Neural progenitor cell (in vitro differentiated cells): Measurements from ENCODE around the gene DKK1. TPM values are rescaled to one million over a fixed set of nuclear protein-coding genes. Genes with fewer than 3 reads are reported as not detected.

ENCODE experiments used
- DNase-seq: peaks from one replicate; pipeline ENCODE4 v3.0.0-alpha.2; 2016; ENCODE audit warnings: low spot score
- H2AFZ ChIP-seq: fragments of 200-600 bp; sonication (generic); replicated peaks from 2 replicates; pipeline ENCODE4 v1.6.1; 2016; ENCODE audit warnings: antibody characterized with exemption
- H3F3A ChIP-seq: fragments of 200-600 bp; sonication (generic); 2 replicates; pipeline ENCODE4 v1.6.1; 2016; ENCODE audit warnings: antibody characterized with exemption, low read depth
- H3K27ac ChIP-seq: fragments of 200-600 bp; sonication (generic); 2 replicates; pipeline ENCODE4 v1.5.1; 2016; ENCODE audit warnings: mild to moderate bottlenecking
- H3K27me3 ChIP-seq: fragments of 200-600 bp; sonication (generic); 2 replicates; pipeline ENCODE4 v1.6.1; 2016; ENCODE audit warnings: mild to moderate bottlenecking, moderate library complexity
- H3K36me3 ChIP-seq: fragments of 200-600 bp; sonication (generic); 2 replicates; pipeline ENCODE4 v1.5.1; 2016
- H3K4me1 ChIP-seq: fragments of 200-600 bp; sonication (generic); 2 replicates; pipeline ENCODE4 v1.6.1; 2016; ENCODE audit warnings: mixed run types
- H3K4me2 ChIP-seq: fragments of 200-600 bp; sonication (generic); 2 replicates; pipeline ENCODE4 v1.6.1; 2016
- H3K4me3 ChIP-seq: fragments of 200-600 bp; sonication (generic); 2 replicates; pipeline ENCODE4 v1.5.1; 2016
- H3K79me2 ChIP-seq: fragments of 200-600 bp; sonication (generic); 2 replicates; pipeline ENCODE4 v1.6.1; 2016; ENCODE audit warnings: low read depth
- H3K9ac ChIP-seq: fragments of 200-600 bp; sonication (generic); 2 replicates; pipeline ENCODE4 v1.6.1; 2016
- H3K9me3 ChIP-seq: fragments of 200-600 bp; sonication (generic); 2 replicates; pipeline ENCODE4 v1.5.1; 2016; ENCODE audit warnings: low read depth
- H4K20me1 ChIP-seq: fragments of 200-600 bp; sonication (generic); 2 replicates; pipeline ENCODE4 v1.6.1; 2016; ENCODE audit warnings: low read depth
- H3K27ac Mint-ChIP-seq: 3 replicates; pipeline ENCODE4 v1.8.0; 2021; ENCODE audit warnings: mixed read lengths
- H3K27me3 Mint-ChIP-seq: 2 replicates; pipeline ENCODE4 v1.8.0; 2022; ENCODE audit warnings: low read depth, mild to moderate bottlenecking, inconsistent platforms, moderate library complexity, mixed read lengths; ENCODE audit not compliant: insufficient read depth
- H3K36me3 Mint-ChIP-seq: 3 replicates; pipeline ENCODE4 v1.8.0; 2021; ENCODE audit warnings: mixed read lengths
- H3K4me1 Mint-ChIP-seq: 3 replicates; pipeline ENCODE4 v1.8.0; 2021; ENCODE audit warnings: mixed read lengths
- H3K4me3 Mint-ChIP-seq: 3 replicates; pipeline ENCODE4 v1.8.0; 2021; ENCODE audit warnings: mild to moderate bottlenecking, moderate library complexity, mixed read lengths
- H3K9me3 Mint-ChIP-seq: 3 replicates; pipeline ENCODE4 v1.8.0; 2020; ENCODE audit warnings: mixed read lengths
- CTCF ChIP-seq: fragments of 200-600 bp; sonication (generic); IDR thresholded peaks from 2 replicates; pipeline ENCODE4 v1.5.1; 2017; ENCODE audit warnings: antibody characterized with exemption, mild to moderate bottlenecking
- EZH2 ChIP-seq: fragments of 200-600 bp; sonication (generic); IDR thresholded peaks from 2 replicates; pipeline ENCODE4 v1.6.1; 2017; ENCODE audit warnings: antibody characterized with exemption, mild to moderate bottlenecking, moderate library complexity
- EZH2phosphoT487 ChIP-seq: fragments of 200-600 bp; sonication (generic); IDR thresholded peaks from 2 replicates; pipeline ENCODE4 v1.6.1; 2017; ENCODE audit warnings: antibody characterized with exemption
- total RNA-seq: library from RNA; depleted of rRNA; stranded (reverse); fragments of >200 nt; gene quantifications from 2 replicates; pipeline ENCODE4 v1.2.3, GENCODE V29; 2015; ENCODE audit warnings: low replicate concordance

Gene DKK1
- 12.4 and 16.1 TPM in 2 replicates for total RNA-seq

- peak within 1 kb of the TSS; percentile 78 for H3K4me2 ChIP-seq
- H3K4me1 Mint-ChIP-seq = peaks cover 55% of the 10 kb centered on the region
- peak within 1 kb of the TSS; percentile 67 for H3K27ac Mint-ChIP-seq
- H3F3A ChIP-seq = peaks cover 17% of the 10 kb centered on the region
- H3K27ac ChIP-seq = no peak within 1 kb of the TSS
- H3K4me3 Mint-ChIP-seq = peak within 1 kb of the TSS; percentile 87
- H3K36me3 ChIP-seq = no peaks in the 10 kb centered on the region
- no peak within 1 kb of the TSS for H3K9ac ChIP-seq
- peaks cover 5% of the 10 kb centered on the region for H3K79me2 ChIP-seq
- H3K27me3 Mint-ChIP-seq = no peaks in the 10 kb centered on the region
- H3K36me3 Mint-ChIP-seq = peaks cover 9% of the 10 kb centered on the region
- peaks cover 7% of the 10 kb centered on the region for H4K20me1 ChIP-seq
- H3K4me3 ChIP-seq = peak within 1 kb of the TSS; percentile 57
- no peak for TF ChIP-seq EZH2
- TF ChIP-seq CTCF = peak; percentile 84
- TF ChIP-seq EZH2phosphoT487 = no peak
- peaks cover 85% of the 10 kb centered on the region for H3K27me3 ChIP-seq
- no peaks in the 10 kb centered on the region for H3K9me3 ChIP-seq
- peaks cover 21% of the 10 kb centered on the region for H3K4me1 ChIP-seq
- H3K9me3 Mint-ChIP-seq = no peaks in the 10 kb centered on the region
- peak; percentile 87 for DNase-seq
- H2AFZ ChIP-seq = no peak within 1 kb of the TSS
Measured at GRCh38 chr10:52313933-52314821, at the start of gene DKK1. DKK1 (plus strand) TSS chr10:52314281; CDS start chr10:52314435, 154 bp downstream.

- TF ChIP-seq CTCF (no peak), EZH2phosphoT487 (no peak), EZH2 (no peak)
- H3K79me2 ChIP-seq = no peaks in the 10 kb centered on the region
- Mint-ChIP-seq H3K4me3 (no peak overlapping the region), H3K27ac (no peak overlapping the region), H3K9me3 (no peaks in the 10 kb centered on the region), H3K36me3 (no peaks in the 10 kb centered on the region), H3K4me1 (peaks cover 5% of the 10 kb centered on the region), H3K27me3 (no peaks in the 10 kb centered on the region)
- H3K36me3 ChIP-seq = no peaks in the 10 kb centered on the region
- no peaks in the 10 kb centered on the region for H3K4me1 ChIP-seq
- H3K9ac ChIP-seq = no peak overlapping the region
- H3K27me3 ChIP-seq = no peaks in the 10 kb centered on the region
- no peaks in the 10 kb centered on the region for H3F3A ChIP-seq
- no peak for DNase-seq
- H4K20me1 ChIP-seq = no peaks in the 10 kb centered on the region
- H3K9me3 ChIP-seq = no peaks in the 10 kb centered on the region
- no peak overlapping the region for H3K27ac ChIP-seq
- H2AFZ ChIP-seq = no peak overlapping the region
- H3K4me2 ChIP-seq = no peak overlapping the region
- H3K4me3 ChIP-seq = no peak overlapping the region
Measured at GRCh38 chr10:52265131-52265926, 48.8 kb upstream of the DKK1 start.

- H3K27ac ChIP-seq = no peak overlapping the region
- Mint-ChIP-seq H3K9me3 (no peaks in the 10 kb centered on the region), H3K27ac (no peak overlapping the region), H3K36me3 (no peaks in the 10 kb centered on the region), H3K4me3 (no peak overlapping the region), H3K27me3 (no peaks in the 10 kb centered on the region), H3K4me1 (no peaks in the 10 kb centered on the region)
- H2AFZ ChIP-seq = no peak overlapping the region
- H3K4me3 ChIP-seq = no peak overlapping the region
- H3K4me1 ChIP-seq = no peaks in the 10 kb centered on the region
- H3K4me2 ChIP-seq = no peak overlapping the region
- no peak for DNase-seq
- TF ChIP-seq CTCF (no peak), EZH2 (no peak), EZH2phosphoT487 (no peak)
- no peaks in the 10 kb centered on the region for H4K20me1 ChIP-seq
- no peaks in the 10 kb centered on the region for H3K79me2 ChIP-seq
- H3K36me3 ChIP-seq = no peaks in the 10 kb centered on the region
- no peaks in the 10 kb centered on the region for H3K9me3 ChIP-seq
- H3K9ac ChIP-seq = no peak overlapping the region
- no peaks in the 10 kb centered on the region for H3K27me3 ChIP-seq
- H3F3A ChIP-seq = no peaks in the 10 kb centered on the region
Measured at GRCh38 chr10:52266858-52267257, 47.2 kb upstream of the DKK1 start.
